ENCODE results near the gene TTC7B.

Gene TTC7B

GRCh38 chr14:90669731-90670130 lies 146.5 kb downstream of the TTC7B start:
- H3K36me3 Mint-ChIP-seq (ENCODE audit: low read depth) = no peaks in the 10 kb centered on the region
- no peaks in the 10 kb centered on the region for H3K27me3 Mint-ChIP-seq
- H3K4me1 Mint-ChIP-seq (ENCODE audit: low read depth) = peaks cover 15% of the 10 kb centered on the region
- H3K4me3 Mint-ChIP-seq = no peak overlapping the region
- no peak overlapping the region for H3K27ac Mint-ChIP-seq
- no peak for DNase-seq
- H3K9me3 Mint-ChIP-seq = peaks cover 6% of the 10 kb centered on the region

- Mint-ChIP-seq H3K27ac (no peak overlapping the region), H3K9me3 (peaks cover 6% of the 10 kb centered on the region), H3K36me3 (ENCODE audit: low read depth) (no peaks in the 10 kb centered on the region), H3K4me1 (ENCODE audit: low read depth) (peaks cover 10% of the 10 kb centered on the region), H3K4me3 (no peak overlapping the region), H3K27me3 (no peaks in the 10 kb centered on the region)
- no peak for DNase-seq
These were observed 149.7 kb downstream of the TTC7B start for GRCh38 chr14:90666571-90666970.

DNA sequence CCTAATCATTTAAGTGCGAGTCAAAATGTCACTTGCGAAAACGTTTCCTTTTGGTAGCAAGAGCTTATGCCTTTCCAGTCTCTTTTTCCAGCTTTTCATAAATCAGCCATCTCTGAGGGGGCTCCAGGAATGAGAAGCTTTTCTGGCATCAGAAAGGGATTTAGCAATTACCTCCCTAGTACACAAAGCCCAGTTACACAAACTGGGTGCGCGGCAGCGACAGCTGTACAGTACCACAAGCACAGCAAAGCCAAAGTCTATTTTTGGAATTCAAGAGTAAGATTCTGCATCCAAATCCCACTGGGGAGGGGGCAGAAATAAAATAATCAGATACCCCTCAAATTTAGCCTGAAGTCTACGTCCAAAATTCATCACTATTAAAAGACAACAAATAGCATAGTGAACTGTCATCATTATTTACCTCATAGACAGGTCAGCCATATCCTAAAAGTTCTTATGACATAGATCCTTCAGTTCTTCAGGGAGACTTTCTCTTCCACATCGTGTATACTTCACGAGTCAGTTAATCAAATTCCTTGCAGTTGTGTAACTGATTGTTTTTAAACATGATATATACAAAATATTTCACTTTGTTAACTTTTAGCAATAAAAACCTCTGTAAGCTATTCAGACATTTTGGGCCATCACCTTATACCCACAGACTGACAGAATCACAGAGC lies 150.8 kb downstream of the TTC7B start:
- H3K36me3 Mint-ChIP-seq (ENCODE audit: low read depth) = no peaks in the 10 kb centered on the region
- H3K27me3 Mint-ChIP-seq = no peaks in the 10 kb centered on the region
- H3K27ac Mint-ChIP-seq = no peak overlapping the region
- DNase-seq = no peak
- H3K4me3 Mint-ChIP-seq = no peak overlapping the region
- peaks cover 6% of the 10 kb centered on the region for H3K9me3 Mint-ChIP-seq
- H3K4me1 Mint-ChIP-seq (ENCODE audit: low read depth) = peaks cover 2% of the 10 kb centered on the region

- Mint-ChIP-seq H3K4me1 (ENCODE audit: low read depth) (peaks cover 2% of the 10 kb centered on the region), H3K27ac (no peak overlapping the region), H3K9me3 (peaks cover 3% of the 10 kb centered on the region), H3K4me3 (no peak overlapping the region), H3K27me3 (no peaks in the 10 kb centered on the region), H3K36me3 (ENCODE audit: low read depth) (no peaks in the 10 kb centered on the region)
- no peak for DNase-seq
These were observed 151.3 kb downstream of the TTC7B start for GRCh38 chr14:90664911-90665310.

DNA sequence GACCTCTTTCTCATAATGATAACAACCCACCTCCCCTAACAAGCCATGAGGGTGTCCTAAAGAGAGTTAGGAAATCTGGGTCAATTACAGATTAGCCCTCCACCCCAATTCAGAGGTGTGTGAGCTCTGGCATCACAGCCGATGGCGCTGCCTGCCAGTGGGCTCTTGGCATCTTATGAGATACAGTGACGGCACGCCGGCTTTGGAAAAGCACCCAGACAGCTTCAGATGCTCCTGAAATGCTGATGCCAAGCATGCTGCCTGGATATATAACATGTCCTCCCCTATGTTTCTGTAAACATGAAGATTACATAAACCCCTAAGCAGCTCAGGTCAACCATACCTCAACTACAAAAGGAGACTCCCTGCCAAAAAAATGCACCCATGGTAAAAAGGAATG lies 152.6 kb downstream of the TTC7B start:
- H3K27me3 Mint-ChIP-seq = no peaks in the 10 kb centered on the region
- no peak for DNase-seq
- no peak overlapping the region for H3K4me3 Mint-ChIP-seq
- no peaks in the 10 kb centered on the region for H3K36me3 Mint-ChIP-seq (ENCODE audit: low read depth)
- no peaks in the 10 kb centered on the region for H3K9me3 Mint-ChIP-seq
- peaks cover 11% of the 10 kb centered on the region for H3K4me1 Mint-ChIP-seq (ENCODE audit: low read depth)
- no peak overlapping the region for H3K27ac Mint-ChIP-seq

- no peaks in the 10 kb centered on the region for H3K36me3 Mint-ChIP-seq (ENCODE audit: low read depth)
- H3K27me3 Mint-ChIP-seq = no peaks in the 10 kb centered on the region
- no peak overlapping the region for H3K27ac Mint-ChIP-seq
- peaks cover 16% of the 10 kb centered on the region for H3K4me1 Mint-ChIP-seq (ENCODE audit: low read depth)
- H3K4me3 Mint-ChIP-seq = no peak overlapping the region
- DNase-seq = no peak
- no peaks in the 10 kb centered on the region for H3K9me3 Mint-ChIP-seq
These were observed 153.1 kb downstream of the TTC7B start for GRCh38 chr14:90663140-90663539.

GRCh38 chr14:90661866-90662265 lies 154.4 kb downstream of the TTC7B start:
- DNase-seq = no peak
- no peak overlapping the region for H3K27ac Mint-ChIP-seq
- no peaks in the 10 kb centered on the region for H3K36me3 Mint-ChIP-seq (ENCODE audit: low read depth)
- peaks cover 17% of the 10 kb centered on the region for H3K4me1 Mint-ChIP-seq (ENCODE audit: low read depth)
- no peaks in the 10 kb centered on the region for H3K27me3 Mint-ChIP-seq
- H3K9me3 Mint-ChIP-seq = no peaks in the 10 kb centered on the region
- H3K4me3 Mint-ChIP-seq = no peak overlapping the region

GRCh38 chr14:90660865-90661570 lies 155.2 kb downstream of the TTC7B start:
- H3K27me3 Mint-ChIP-seq = no peaks in the 10 kb centered on the region
- H3K4me1 Mint-ChIP-seq (ENCODE audit: low read depth) = peaks cover 17% of the 10 kb centered on the region
- H3K9me3 Mint-ChIP-seq = no peaks in the 10 kb centered on the region
- no peak for DNase-seq
- H3K4me3 Mint-ChIP-seq = no peak overlapping the region
- H3K36me3 Mint-ChIP-seq (ENCODE audit: low read depth) = no peaks in the 10 kb centered on the region
- peak overlapping the region; percentile 52 for H3K27ac Mint-ChIP-seq

- Mint-ChIP-seq H3K9me3 (no peaks in the 10 kb centered on the region), H3K36me3 (ENCODE audit: low read depth) (no peaks in the 10 kb centered on the region), H3K27ac (peak overlapping the region; percentile 8), H3K4me1 (ENCODE audit: low read depth) (peaks cover 17% of the 10 kb centered on the region), H3K4me3 (no peak overlapping the region), H3K27me3 (no peaks in the 10 kb centered on the region)
- no peak for DNase-seq
These were observed 157.1 kb downstream of the TTC7B start for GRCh38 chr14:90659156-90659555.

- Mint-ChIP-seq H3K4me1 (ENCODE audit: low read depth) (peaks cover 17% of the 10 kb centered on the region), H3K9me3 (no peaks in the 10 kb centered on the region), H3K4me3 (no peak overlapping the region), H3K27ac (peak overlapping the region; percentile 8), H3K36me3 (ENCODE audit: low read depth) (no peaks in the 10 kb centered on the region), H3K27me3 (no peaks in the 10 kb centered on the region)
- DNase-seq = no peak
These were observed 157.7 kb downstream of the TTC7B start for GRCh38 chr14:90658541-90658967.

- Mint-ChIP-seq H3K27me3 (no peaks in the 10 kb centered on the region), H3K36me3 (ENCODE audit: low read depth) (no peaks in the 10 kb centered on the region), H3K27ac (no peak overlapping the region), H3K4me3 (no peak overlapping the region), H3K9me3 (no peaks in the 10 kb centered on the region), H3K4me1 (ENCODE audit: low read depth) (peaks cover 17% of the 10 kb centered on the region)
- no peak for DNase-seq
These were observed 159.3 kb downstream of the TTC7B start for GRCh38 chr14:90656973-90657372.

- no peak overlapping the region for H3K4me3 Mint-ChIP-seq
- H3K4me1 Mint-ChIP-seq (ENCODE audit: low read depth) = peaks cover 14% of the 10 kb centered on the region
- H3K36me3 Mint-ChIP-seq (ENCODE audit: low read depth) = no peaks in the 10 kb centered on the region
- H3K27ac Mint-ChIP-seq = no peak overlapping the region
- no peaks in the 10 kb centered on the region for H3K27me3 Mint-ChIP-seq
- DNase-seq = no peak
- H3K9me3 Mint-ChIP-seq = no peaks in the 10 kb centered on the region
These were observed 160.4 kb downstream of the TTC7B start for GRCh38 chr14:90655829-90656228.

DNA sequence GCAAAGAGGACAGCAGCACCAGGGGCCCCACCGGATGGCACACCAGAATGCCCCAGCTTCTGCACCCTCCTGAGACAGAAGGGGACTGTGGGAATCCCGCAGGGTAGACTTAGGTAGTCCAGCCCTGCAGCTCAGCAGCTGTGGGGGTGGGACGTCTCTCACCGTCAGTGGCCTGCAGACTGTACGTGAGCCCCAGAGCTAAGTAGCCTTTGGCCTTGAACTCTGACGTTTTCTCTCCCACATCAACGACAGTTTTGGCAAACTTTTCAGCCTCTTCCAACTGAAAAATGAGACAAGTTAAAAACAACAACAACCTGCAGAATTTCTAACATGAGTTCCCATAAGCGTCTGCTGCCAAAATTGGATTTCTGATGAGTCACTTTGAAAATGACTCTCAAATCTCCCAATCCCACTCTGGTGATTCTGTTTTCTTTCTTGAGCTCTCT lies 161.4 kb downstream of the TTC7B start:
- no peak for DNase-seq
- Mint-ChIP-seq H3K27me3 (no peaks in the 10 kb centered on the region), H3K36me3 (ENCODE audit: low read depth) (no peaks in the 10 kb centered on the region), H3K27ac (no peak overlapping the region), H3K4me3 (no peak overlapping the region), H3K9me3 (no peaks in the 10 kb centered on the region), H3K4me1 (ENCODE audit: low read depth) (peaks cover 14% of the 10 kb centered on the region)

DNA sequence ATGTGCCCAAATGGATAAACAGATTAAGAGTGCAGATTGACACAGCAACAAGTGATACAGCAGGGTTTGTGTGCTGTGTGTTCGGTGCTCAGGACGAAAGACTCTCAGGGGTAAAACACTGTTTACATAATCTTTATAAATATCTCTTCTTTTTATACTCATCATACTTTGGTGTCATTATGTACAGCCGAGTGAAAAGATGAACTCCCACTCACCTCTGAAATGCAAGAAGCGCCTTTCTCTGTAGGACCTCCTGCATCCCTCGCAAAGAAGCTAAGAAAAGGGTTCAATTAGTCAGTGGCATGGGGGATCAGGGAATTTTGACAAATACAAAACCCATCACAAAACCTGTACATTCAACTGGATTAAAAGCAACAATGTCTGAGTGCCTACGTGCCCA lies 163.6 kb downstream of the TTC7B start:
- no peak overlapping the region for H3K27ac Mint-ChIP-seq
- no peaks in the 10 kb centered on the region for H3K9me3 Mint-ChIP-seq
- no peaks in the 10 kb centered on the region for H3K4me1 Mint-ChIP-seq (ENCODE audit: low read depth)
- no peak for DNase-seq
- no peak overlapping the region for H3K4me3 Mint-ChIP-seq
- no peaks in the 10 kb centered on the region for H3K36me3 Mint-ChIP-seq (ENCODE audit: low read depth)
- H3K27me3 Mint-ChIP-seq = no peaks in the 10 kb centered on the region

- H3K27ac Mint-ChIP-seq = no peak overlapping the region
- no peaks in the 10 kb centered on the region for H3K36me3 Mint-ChIP-seq (ENCODE audit: low read depth)
- no peak overlapping the region for H3K4me3 Mint-ChIP-seq
- H3K27me3 Mint-ChIP-seq = no peaks in the 10 kb centered on the region
- no peaks in the 10 kb centered on the region for H3K4me1 Mint-ChIP-seq (ENCODE audit: low read depth)
- no peak for DNase-seq
- no peaks in the 10 kb centered on the region for H3K9me3 Mint-ChIP-seq
These were observed 164.2 kb downstream of the TTC7B start for GRCh38 chr14:90651976-90652560.

All from activated T-cell treated with anti-CD3 and anti-CD28 coated beads, Interleukin-2, amount 50 U/mL, for 24 hours (primary cell).